ENCODE data around the gene SLC39A7.

Gene SLC39A7

GRCh38 chr6:33200219-33201146 is at the start of gene SLC39A7, which contains the start of gene RXRB:
Gene SLC39A7, plus strand, starts transcription at chr6:33200867. Its CDS starts 379 bp downstream, at chr6:33201246.
Gene RXRB, minus strand, starts transcription at chr6:33200665. Its CDS starts 189 bp downstream, at chr6:33200476.
- DNase-seq, result peak; percentile 99

- DNase-seq, result no peak
These were observed 49.6 kb upstream of the SLC39A7 start for GRCh38 chr6:33151050-33151449.

GRCh38 chr6:33154349-33154748 is 46.3 kb upstream of the SLC39A7 start:
- no peak for DNase-seq

- no peak for DNase-seq
These were observed 44.1 kb upstream of the SLC39A7 start for GRCh38 chr6:33156561-33156960.

GRCh38 chr6:33156964-33157363 is 43.7 kb upstream of the SLC39A7 start:
- no peak for DNase-seq

GRCh38 chr6:33160096-33160495 is 40.6 kb upstream of the SLC39A7 start:
- DNase-seq, result no peak

GRCh38 chr6:33160728-33161344 is 39.8 kb upstream of the SLC39A7 start:
- DNase-seq, result no peak

- peak; percentile 87 to 90 for DNase-seq
These were observed 39.0 kb upstream of the SLC39A7 start for GRCh38 chr6:33161354-33162331.

GRCh38 chr6:33163540-33163939 is 37.1 kb upstream of the SLC39A7 start:
- DNase-seq, result no peak

GRCh38 chr6:33164176-33164575 is 36.5 kb upstream of the SLC39A7 start:
- DNase-seq, result no peak

- no peak for DNase-seq
These were observed 35.8 kb upstream of the SLC39A7 start for GRCh38 chr6:33164665-33165373.

GRCh38 chr6:33165581-33166258 is 34.9 kb upstream of the SLC39A7 start:
- no peak for DNase-seq

GRCh38 chr6:33166363-33166762 is 34.3 kb upstream of the SLC39A7 start:
- DNase-seq, result no peak

GRCh38 chr6:33166811-33167210 is 33.9 kb upstream of the SLC39A7 start:
- no peak for DNase-seq

- DNase-seq, result no peak
These were observed 33.0 kb upstream of the SLC39A7 start for GRCh38 chr6:33167374-33168283.

GRCh38 chr6:33168284-33168601 is 32.4 kb upstream of the SLC39A7 start:
- DNase-seq, result no peak

GRCh38 chr6:33168639-33169038 is 32.0 kb upstream of the SLC39A7 start:
- no peak for DNase-seq

GRCh38 chr6:33169291-33170175 is 31.1 kb upstream of the SLC39A7 start:
- DNase-seq, result no peak

- DNase-seq, result no peak
These were observed 30.3 kb upstream of the SLC39A7 start for GRCh38 chr6:33170176-33171015.
